Naive thymus-derived CD4-positive, alpha-beta T cell (primary cell): Measurements from ENCODE around the gene ASCL5. TPM values are rescaled to one million over a fixed set of nuclear protein-coding genes. Genes with fewer than 3 reads are reported as not detected.

ENCODE experiments used
- ATAC-seq: fragments of 150-1000 bp; cut with Tn5 transposase; 2 replicates; pipeline ENCODE4 v1.10.0; 2021; ENCODE audit warnings: mild to moderate bottlenecking, moderate library complexity
- CTCF ChIA-PET: fragments of 350-600 bp; sonication (Branson Sonifier 250); formaldehyde crosslinking; loops from one replicate; lab custom pipeline; 2021; ENCODE audit warnings: antibody characterized with exemption; lab: Charles Lee
- POLR2A ChIA-PET: fragments of 350-600 bp; sonication (Branson Sonifier 250); formaldehyde crosslinking; loops from one replicate; lab custom pipeline; 2021; ENCODE audit warnings: antibody characterized with exemption, inconsistent platforms; lab: Charles Lee
- DNase-seq, 9 donors: peaks; one replicate each; pipeline versions ENCODE4 v3.0.0 to v3.0.0-alpha.2; 2020 to 2022; ENCODE audit warnings: mixed read lengths in 1 of 9
- H3K27ac ChIP-seq: one replicate; pipeline ENCODE4 v1.7.0; 2013; ENCODE audit warnings: mild to moderate bottlenecking, low read depth, low read length, moderate library complexity
- H3K27me3 ChIP-seq, 2 donors: one replicate each; pipeline ENCODE4 v1.7.0; 2013; ENCODE audit warnings: low read length in 2 of 2, mild to moderate bottlenecking in 2 of 2, moderate library complexity in 2 of 2; ENCODE audit not compliant: control insufficient read depth in 2 of 2, insufficient read depth in 2 of 2
- H3K36me3 ChIP-seq, 3 experiments: 1 replicate in 2 of 3; 2 replicates in 1 of 3; pipeline ENCODE4 v1.7.0; 2013; ENCODE audit warnings: low read length in 3 of 3, mild to moderate bottlenecking in 3 of 3, moderate library complexity in 1 of 3; ENCODE audit not compliant: insufficient read depth in 3 of 3, control insufficient read depth in 2 of 3
- H3K4me1 ChIP-seq, 2 donors: one replicate each; pipeline ENCODE4 v1.7.0; 2013; ENCODE audit warnings: low read length in 2 of 2, mild to moderate bottlenecking in 2 of 2, moderate library complexity in 1 of 2; ENCODE audit not compliant: control insufficient read depth in 2 of 2, insufficient read depth in 2 of 2
- H3K4me3 ChIP-seq: 2 replicates; pipeline ENCODE4 v1.7.0; 2013; ENCODE audit warnings: mild to moderate bottlenecking, low read length
- H3K9me3 ChIP-seq, 3 experiments: 1 replicate in 2 of 3; 2 replicates in 1 of 3; pipeline ENCODE4 v1.7.0; 2013; ENCODE audit warnings: low read length in 3 of 3; ENCODE audit not compliant: control insufficient read depth in 2 of 3
- H3K27ac Mint-ChIP-seq, 9 donors: one replicate each; pipeline ENCODE4 v1.8.0; 2020 to 2022; ENCODE audit warnings: mixed read lengths in 9 of 9, mild to moderate bottlenecking in 8 of 9, moderate library complexity in 5 of 9, inconsistent platforms in 2 of 9
- H3K27me3 Mint-ChIP-seq, 5 donors: one replicate each; pipeline ENCODE4 v1.8.0; 2021 to 2022; ENCODE audit warnings: mixed read lengths in 5 of 5, mild to moderate bottlenecking in 1 of 5
- H3K36me3 Mint-ChIP-seq, 5 donors: one replicate each; pipeline ENCODE4 v1.8.0; 2020 to 2022; ENCODE audit warnings: mixed read lengths in 5 of 5, mild to moderate bottlenecking in 3 of 5, inconsistent platforms in 1 of 5
- H3K4me1 Mint-ChIP-seq, 7 donors: one replicate each; pipeline ENCODE4 v1.8.0; 2020 to 2022; ENCODE audit warnings: mixed read lengths in 7 of 7, mild to moderate bottlenecking in 3 of 7, inconsistent platforms in 1 of 7
- H3K4me3 Mint-ChIP-seq, 10 donors: one replicate each; pipeline ENCODE4 v1.8.0; 2020 to 2022; ENCODE audit warnings: mild to moderate bottlenecking in 10 of 10, mixed read lengths in 10 of 10, moderate library complexity in 6 of 10, inconsistent platforms in 2 of 10
- H3K9me3 Mint-ChIP-seq, 11 donors: one replicate each; pipeline ENCODE4 v1.8.0; 2020 to 2022; ENCODE audit warnings: mixed read lengths in 11 of 11, mild to moderate bottlenecking in 4 of 11, inconsistent platforms in 1 of 11, moderate library complexity in 1 of 11
- intact Hi-C, 2 donors: fragments of 100-400 bp; cut with micrococcal nuclease; formaldehyde crosslinking; loops; one replicate each; pipeline ENCODE4 v1.15.1; 2023
- polyA plus RNA-seq, 2 donors: library from polyadenylated mRNA; unstranded; fragments of 300-500 nt; fragmentation: Illumina TruSeq; gene quantifications; one replicate each; pipeline ENCODE4 v1.2.3, GENCODE V29; 2021
- total RNA-seq, 6 experiments: library from RNA in 5 of 6; stranded (reverse) in 5 of 6; gene quantifications; 1 replicate in 5 of 6; 2 replicates in 1 of 6; pipeline ENCODE4 v1.2.3 and lab custom pipeline; 2021 to 2026

Gene ASCL5
- total and polyA plus RNA-seq, 7 experiments from 2014 or later = 0.08 to 0.56 (median 0.21) TPM; not detected in 3

DNA sequence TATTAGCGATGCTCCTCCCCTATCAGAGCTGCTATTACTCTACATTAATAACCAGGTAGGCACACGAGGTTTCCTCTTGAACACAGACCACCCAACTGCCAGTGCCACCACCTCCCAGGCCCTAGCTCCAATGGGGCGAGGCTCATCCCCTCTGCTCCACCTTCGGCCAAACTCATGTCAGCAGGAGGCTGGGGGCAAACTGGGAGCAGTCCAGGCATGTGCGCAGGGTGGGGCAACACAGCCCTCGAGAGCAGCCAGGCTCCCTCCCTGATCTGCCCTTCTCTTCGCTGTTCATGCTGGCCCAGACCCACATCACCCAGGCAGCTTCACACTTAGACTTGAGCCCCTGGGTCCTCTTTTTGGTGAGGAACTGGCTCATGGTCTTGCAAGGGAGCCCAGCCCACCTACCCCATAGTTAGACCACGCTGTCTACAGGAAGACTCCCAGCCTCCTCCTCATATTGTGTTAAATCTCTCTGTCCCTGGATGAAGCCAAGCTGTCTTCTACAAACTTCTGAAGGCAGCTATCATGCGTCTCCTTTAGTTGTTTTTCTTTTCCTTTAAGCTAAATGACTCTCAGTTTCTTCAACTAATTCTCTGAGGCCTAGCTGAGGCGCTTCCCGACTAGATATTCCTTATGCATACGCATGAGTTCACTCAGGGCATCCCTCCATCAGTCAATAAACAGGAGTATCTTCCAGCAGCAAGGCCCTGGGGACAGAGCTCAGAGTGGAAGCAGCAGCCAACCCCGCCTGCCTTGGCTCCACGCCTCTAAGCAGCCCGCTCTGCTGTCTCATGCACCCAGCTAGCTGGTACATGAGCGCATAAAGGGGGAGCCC, 15.2 kb upstream of the ASCL5 start:
- no peak for DNase-seq
- ChIA-PET POLR2A (interaction anchor here (1.3 kb wide), 1 partner anchor 12 kb away, joined by 3 read pairs; the partner anchor contains the start of gene TMEM9), CTCF (interaction anchor here (0.5 kb wide), 1 partner anchor 17 kb away, joined by 4 read pairs; no protein-coding TSS in a partner anchor)
- Mint-ChIP-seq H3K4me1 (no peaks in the 10 kb centered on the region), H3K9me3 (no peaks in the 10 kb centered on the region), H3K4me3 (no peak overlapping the region), H3K36me3 (peaks cover 4 to 60% (median 21%) of the 10 kb centered on the region in 5 donors), H3K27me3 (no peaks in the 10 kb centered on the region), H3K27ac (no peak overlapping the region)
- Histone ChIP-seq H3K36me3 (peaks cover 0 to 93% (median 17%) of the 10 kb centered on the region in 3 experiments), H3K4me1 (no peaks in the 10 kb centered on the region), H3K27ac (no peak overlapping the region), H3K9me3 (no peaks in the 10 kb centered on the region), H3K4me3 (no peak overlapping the region), H3K27me3 (no peaks in the 10 kb centered on the region)
- ATAC-seq = no peak
- intact Hi-C loops = no loop called here

DNA sequence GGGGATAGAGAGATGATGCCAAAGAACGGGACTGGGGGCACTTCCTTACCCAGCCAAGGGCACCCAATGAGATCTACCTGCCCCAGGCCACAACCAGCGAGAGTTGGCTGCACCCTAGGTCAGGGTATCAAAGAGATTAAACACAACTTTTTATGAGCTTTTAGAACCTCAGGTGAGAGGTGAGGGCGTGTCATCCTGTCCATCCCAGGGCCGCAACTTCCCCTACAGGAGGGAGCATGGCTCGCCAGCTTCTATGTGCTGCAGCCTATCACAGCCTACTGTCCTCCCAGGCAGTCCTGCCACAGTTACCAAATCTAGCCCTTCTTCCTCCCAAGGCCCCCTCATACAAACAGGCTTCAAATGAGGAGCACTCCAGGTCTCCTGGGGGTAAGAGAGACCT, 14.4 kb upstream of the ASCL5 start:
- Mint-ChIP-seq H3K9me3 (no peaks in the 10 kb centered on the region), H3K4me1 (no peaks in the 10 kb centered on the region), H3K27me3 (no peaks in the 10 kb centered on the region), H3K36me3 (peaks cover 1 to 56% (median 21%) of the 10 kb centered on the region in 5 donors), H3K4me3 (no peak overlapping the region), H3K27ac (no peak overlapping the region)
- no peaks in the 10 kb centered on the region for H3K9me3 ChIP-seq
- CTCF ChIA-PET = interaction anchor here (0.5 kb wide), 1 partner anchor 18 kb away, joined by 4 read pairs; no protein-coding TSS in a partner anchor
- H3K4me3 ChIP-seq = no peak overlapping the region
- H3K27me3 ChIP-seq = no peaks in the 10 kb centered on the region
- no peak for DNase-seq
- peaks cover 0 to 92% (median 12%) of the 10 kb centered on the region in 3 experiments for H3K36me3 ChIP-seq
- POLR2A ChIA-PET = no interaction called here
- intact Hi-C loops = no loop called here
- no peaks in the 10 kb centered on the region for H3K4me1 ChIP-seq
- no peak overlapping the region for H3K27ac ChIP-seq
- ATAC-seq = no peak

DNA sequence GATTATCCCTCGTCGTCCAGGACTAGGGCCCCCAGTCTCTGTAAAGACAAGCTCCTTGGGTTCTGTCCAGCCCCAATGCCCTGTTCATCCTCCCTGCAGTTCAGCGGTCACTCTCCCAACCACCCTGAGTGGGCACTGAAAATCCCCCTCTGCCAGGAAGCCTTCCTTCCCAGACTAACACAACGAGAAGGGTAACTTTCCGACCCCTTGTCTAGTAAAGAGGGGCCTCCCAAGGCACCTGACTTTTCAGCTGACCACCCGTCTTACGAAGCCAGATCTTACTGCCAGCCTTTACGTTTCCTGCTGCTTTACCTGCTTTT, 13.9 kb upstream of the ASCL5 start:
- no peak overlapping the region for H3K27ac ChIP-seq
- ChIA-PET CTCF (no interaction called here), POLR2A (no interaction called here)
- H3K27me3 ChIP-seq = no peaks in the 10 kb centered on the region
- no peak for DNase-seq
- H3K36me3 ChIP-seq = peaks cover 0 to 92% (median 8%) of the 10 kb centered on the region in 3 experiments
- ATAC-seq = no peak
- H3K9me3 ChIP-seq = no peaks in the 10 kb centered on the region
- Mint-ChIP-seq H3K4me1 (no peaks in the 10 kb centered on the region), H3K27me3 (no peaks in the 10 kb centered on the region), H3K27ac (peak overlapping the region in 1 of 9 donors; percentile 48), H3K4me3 (no peak overlapping the region), H3K9me3 (no peaks in the 10 kb centered on the region), H3K36me3 (peaks cover 1 to 51% (median 21%) of the 10 kb centered on the region in 5 donors)
- no peak overlapping the region for H3K4me3 ChIP-seq
- intact Hi-C loops = no loop called here
- H3K4me1 ChIP-seq = no peaks in the 10 kb centered on the region

DNA sequence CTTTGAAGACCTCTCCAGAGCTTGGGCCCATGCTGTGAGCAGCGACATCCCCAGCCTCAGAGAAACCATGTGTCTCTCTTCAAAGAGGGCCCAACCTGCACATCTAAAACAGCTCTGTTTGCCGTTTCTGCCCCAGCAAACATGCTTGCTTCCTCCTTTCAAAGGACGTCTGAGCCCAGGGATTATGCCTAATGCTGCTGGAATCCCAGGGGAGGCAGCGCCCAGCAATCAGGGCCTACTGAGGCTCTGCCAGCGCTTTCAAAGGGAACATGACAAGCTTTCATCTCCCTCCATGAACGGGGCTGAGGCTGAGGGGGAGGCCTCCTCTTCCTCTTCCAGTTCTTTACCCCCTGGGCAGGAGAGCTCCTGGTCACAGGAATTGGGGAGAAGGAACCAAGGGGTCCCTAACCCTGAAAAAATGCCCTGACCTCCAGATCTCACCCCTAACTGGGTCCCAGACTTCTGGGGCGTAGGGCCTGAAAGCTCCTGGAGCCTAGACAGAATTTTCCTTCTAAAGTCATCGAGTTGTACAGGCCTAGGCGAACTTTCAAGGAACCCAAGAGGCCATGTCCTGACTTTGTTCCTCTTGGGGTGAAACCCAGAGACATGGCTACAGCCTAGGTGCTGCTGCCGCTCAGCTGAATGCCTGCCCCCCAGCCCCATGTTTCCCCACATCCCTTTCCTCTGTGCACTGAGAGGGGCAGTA, 13.4 kb upstream of the ASCL5 start:
- Mint-ChIP-seq H3K27ac (peak overlapping the region in 1 of 9 donors; percentile 48), H3K4me1 (no peaks in the 10 kb centered on the region), H3K9me3 (no peaks in the 10 kb centered on the region), H3K36me3 (peaks cover 1 to 56% (median 26%) of the 10 kb centered on the region in 5 donors), H3K27me3 (no peaks in the 10 kb centered on the region), H3K4me3 (no peak overlapping the region)
- ATAC-seq (no peak), DNase-seq (no peak)
- H3K9me3 ChIP-seq = no peaks in the 10 kb centered on the region
- CTCF ChIA-PET = no interaction called here
- H3K27me3 ChIP-seq = no peaks in the 10 kb centered on the region
- no peak overlapping the region for H3K4me3 ChIP-seq
- H3K27ac ChIP-seq = no peak overlapping the region
- no peaks in the 10 kb centered on the region for H3K4me1 ChIP-seq
- POLR2A ChIA-PET = no interaction called here
- peaks cover 0 to 92% (median 8%) of the 10 kb centered on the region in 3 experiments for H3K36me3 ChIP-seq
- intact Hi-C loops = no loop called here

DNA sequence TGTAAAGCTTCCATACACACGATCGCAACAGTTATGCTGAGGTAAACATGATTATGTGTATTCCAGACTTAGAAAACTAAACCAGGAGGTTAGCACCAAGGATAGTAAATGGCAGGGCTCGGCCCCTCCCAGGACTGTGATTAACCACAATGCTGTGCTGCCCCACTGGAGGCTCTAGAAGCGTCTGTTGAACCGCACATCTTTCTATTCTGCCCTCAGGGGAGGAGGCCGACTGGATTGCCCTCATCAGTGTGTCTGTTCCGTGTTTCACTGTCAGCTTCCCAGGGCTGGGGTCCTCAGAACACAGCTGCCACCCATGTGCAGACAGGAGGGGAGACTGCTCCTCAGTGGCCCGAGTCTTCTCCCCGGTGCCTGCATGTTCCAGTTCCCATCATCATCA, 12.8 kb upstream of the ASCL5 start:
- CTCF ChIA-PET = no interaction called here
- no peak overlapping the region for H3K4me3 ChIP-seq
- no peaks in the 10 kb centered on the region for H3K9me3 Mint-ChIP-seq

DNA sequence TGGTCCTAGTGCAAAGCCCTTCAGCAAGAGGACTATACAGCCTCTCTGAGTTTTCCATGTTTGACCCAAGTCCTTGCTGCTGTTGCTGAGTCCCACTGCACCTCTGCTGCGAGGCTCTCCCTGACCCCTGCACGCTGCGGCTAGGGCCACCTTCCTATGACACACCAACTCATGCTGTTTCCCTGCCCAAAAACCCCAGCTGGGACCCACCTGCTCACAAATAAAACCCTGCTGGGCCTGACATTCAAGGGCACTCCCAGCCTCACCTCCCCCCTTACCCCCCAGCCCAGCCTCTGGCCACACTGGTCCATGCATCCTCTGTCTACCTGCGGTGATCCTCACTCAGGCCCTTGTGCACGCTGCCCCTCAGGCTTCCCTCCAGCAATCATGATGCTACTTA, 12.3 kb upstream of the ASCL5 start:
- H3K27ac ChIP-seq = no peak overlapping the region
- H3K4me3 ChIP-seq = no peak overlapping the region
- DNase-seq = no peak
- H3K27me3 ChIP-seq = no peaks in the 10 kb centered on the region
- H3K4me3 Mint-ChIP-seq = no peak overlapping the region
- no peak for ATAC-seq
- ChIA-PET POLR2A (no interaction called here), CTCF (no interaction called here)
- no peaks in the 10 kb centered on the region for H3K4me1 ChIP-seq
- H3K27ac Mint-ChIP-seq = no peak overlapping the region
- H3K27me3 Mint-ChIP-seq = no peaks in the 10 kb centered on the region
- H3K9me3 ChIP-seq = no peaks in the 10 kb centered on the region
- peaks cover 0 to 91% (median 8%) of the 10 kb centered on the region in 3 experiments for H3K36me3 ChIP-seq
- H3K9me3 Mint-ChIP-seq = no peaks in the 10 kb centered on the region
- intact Hi-C loops = no loop called here
- peaks cover 1 to 57% (median 25%) of the 10 kb centered on the region in 5 donors for H3K36me3 Mint-ChIP-seq
- no peaks in the 10 kb centered on the region for H3K4me1 Mint-ChIP-seq

More for the DNA sequence above, 12.8 kb upstream of the ASCL5 start:
- ATAC-seq = no peak
- Mint-ChIP-seq H3K36me3 (peaks cover 1 to 56% (median 25%) of the 10 kb centered on the region in 5 donors), H3K27me3 (no peaks in the 10 kb centered on the region), H3K4me1 (no peaks in the 10 kb centered on the region), H3K27ac (no peak overlapping the region), H3K4me3 (no peak overlapping the region)
- Histone ChIP-seq H3K36me3 (peaks cover 0 to 92% (median 8%) of the 10 kb centered on the region in 3 experiments), H3K27ac (no peak overlapping the region), H3K4me1 (no peaks in the 10 kb centered on the region), H3K27me3 (no peaks in the 10 kb centered on the region), H3K9me3 (no peaks in the 10 kb centered on the region)
- intact Hi-C loops = no loop called here
- DNase-seq = no peak
- POLR2A ChIA-PET = no interaction called here
